HG02973 (cell line): Measurements from ENCODE around the gene GPATCH8.
"Not testable (repeated sequence)": the region's sequence is repeated elsewhere in the genome, so short reads cannot be mapped to it uniquely, and the experiment has no call there.

Experiments used
- ATAC-seq: cut with Tn5 transposase; IDR thresholded peaks from one replicate; pipeline ENCODE4 v1.9.1; 2021; ENCODE audit warnings: moderate library complexity; ENCODE audit not compliant: unreplicated experiment

Gene GPATCH8

DNA sequence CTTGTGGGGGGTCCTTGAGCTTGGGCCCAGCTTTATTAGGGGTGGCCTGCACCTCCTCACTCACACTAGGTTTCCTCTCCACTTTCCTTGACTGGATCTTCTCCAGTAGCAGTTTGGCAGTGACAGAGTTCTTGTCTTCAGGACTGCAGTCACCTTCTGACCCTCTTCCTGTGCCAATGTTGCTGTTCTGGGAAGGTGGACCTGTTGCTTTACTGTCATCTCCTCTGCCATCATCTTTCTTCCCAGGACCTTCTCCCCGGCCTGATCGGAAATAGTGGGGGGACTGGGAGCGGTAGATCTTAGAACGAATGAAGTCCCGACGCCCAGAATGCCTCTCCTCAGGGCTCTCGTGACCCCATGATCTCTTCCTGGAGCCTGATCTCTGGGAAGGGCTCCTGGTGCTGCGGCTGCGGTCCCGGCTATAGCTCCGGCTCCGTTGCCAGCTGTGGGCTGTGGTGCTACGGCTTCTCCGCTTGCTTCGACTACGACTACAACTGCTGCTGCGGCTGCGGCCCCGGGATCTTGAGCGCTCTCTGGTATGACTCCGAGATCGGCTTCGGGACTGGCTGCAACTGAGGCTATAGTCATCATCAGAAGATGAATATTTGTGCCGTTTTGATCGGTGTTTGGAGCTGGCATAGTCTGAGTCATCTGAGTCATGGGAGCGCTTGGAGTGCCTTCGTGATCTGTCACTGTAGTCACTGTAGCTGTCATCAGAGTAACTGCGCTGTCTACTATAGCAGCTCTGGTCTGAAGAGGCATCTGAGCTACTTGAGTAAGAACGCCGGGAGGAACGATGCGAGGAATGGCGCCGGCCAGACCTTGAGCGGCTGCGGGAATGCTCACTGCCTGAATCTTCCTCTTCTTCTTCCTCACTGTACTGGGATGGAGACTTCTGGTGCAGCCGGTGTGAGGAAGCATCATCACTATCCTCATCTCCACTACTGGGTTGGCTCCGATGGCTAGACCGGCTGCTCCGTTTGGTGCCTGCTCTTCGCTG lies 104.2 kb downstream of the GPATCH8 start:
- ATAC-seq = no peak

DNA sequence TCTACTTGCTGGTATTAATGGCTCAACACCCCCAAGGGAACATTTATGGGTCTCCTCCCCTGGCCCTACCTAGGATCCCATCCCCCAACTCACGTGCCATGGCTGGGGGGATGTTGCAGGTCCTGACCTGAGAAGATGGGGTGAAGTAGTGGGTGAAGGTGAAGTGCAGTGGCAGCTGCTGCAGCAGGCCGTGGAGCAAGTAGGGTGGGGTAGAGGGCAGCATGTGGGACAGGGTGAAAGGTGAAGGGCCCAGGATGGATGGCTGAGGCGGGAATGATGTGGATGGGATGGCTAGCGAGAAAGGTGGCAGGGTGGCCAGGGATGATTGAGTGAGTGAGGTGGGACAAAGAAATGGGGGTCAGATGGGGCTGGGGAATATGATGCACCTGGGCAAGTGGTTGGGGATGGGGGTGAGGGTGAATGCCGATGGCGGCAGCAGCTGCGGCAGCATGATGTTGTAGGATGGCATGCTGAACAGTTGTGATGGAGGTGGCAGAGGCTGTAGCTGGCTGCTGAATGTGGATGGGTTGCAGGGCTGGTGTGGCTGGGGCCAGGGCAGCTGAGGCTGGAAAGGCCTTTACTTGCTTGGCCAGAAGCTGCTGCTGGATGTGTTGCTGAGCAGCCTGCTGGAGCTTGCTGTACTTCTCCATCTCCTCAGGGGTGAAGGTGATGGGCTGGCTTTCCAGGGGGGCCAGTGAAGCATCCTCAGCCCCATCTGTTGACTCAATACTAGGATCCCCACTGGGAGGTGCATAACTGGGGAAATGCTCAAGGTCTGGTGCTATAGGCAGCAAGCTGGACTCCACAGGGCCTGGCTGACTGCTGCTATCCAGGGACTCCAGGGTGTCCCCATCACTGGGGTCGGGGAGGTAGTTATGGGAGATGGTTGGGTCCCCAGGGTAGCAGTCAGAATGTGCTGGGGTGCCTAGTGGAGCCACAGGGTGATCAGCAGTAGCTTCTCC lies 105.4 kb downstream of the GPATCH8 start:
- no peak for ATAC-seq

DNA sequence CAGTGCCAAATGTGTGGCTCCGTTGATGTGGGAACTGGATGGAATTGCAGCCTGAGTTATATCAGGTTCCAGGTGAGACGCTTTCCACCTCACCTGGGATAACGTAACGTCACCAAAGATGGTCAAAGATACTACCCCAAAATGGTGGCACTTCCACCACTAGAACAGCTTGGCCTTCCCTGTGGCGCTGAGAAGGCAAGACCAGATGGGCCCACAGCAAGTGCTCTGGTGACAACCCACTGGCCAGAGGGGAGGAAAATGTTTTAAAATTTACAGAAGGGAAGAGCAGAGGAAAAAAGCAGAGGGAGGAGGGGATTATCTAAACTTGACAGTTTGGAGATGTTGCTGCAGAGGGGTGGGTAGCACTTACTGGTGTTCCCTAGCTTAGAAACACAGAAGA lies 106.3 kb downstream of the GPATCH8 start:
- ATAC-seq = no peak

DNA sequence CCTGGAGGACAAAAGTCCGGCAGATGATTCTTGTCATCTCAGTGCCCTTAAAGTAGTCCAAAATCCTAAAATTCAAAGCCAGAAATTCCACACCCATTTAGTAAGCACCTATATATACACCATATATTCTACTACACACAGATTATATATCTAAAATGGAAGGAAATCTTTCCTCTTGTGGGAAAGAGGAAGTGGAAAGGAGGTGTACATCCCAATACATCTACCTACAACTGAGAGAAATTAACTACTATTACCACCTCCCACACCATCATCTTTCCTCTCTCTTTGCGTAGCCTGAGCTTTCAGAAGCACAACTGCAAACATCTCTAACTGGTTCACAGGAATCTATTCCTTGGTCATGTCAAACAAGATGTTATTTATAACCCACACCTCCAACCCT lies 108.4 kb downstream of the GPATCH8 start:
- no peak for ATAC-seq

GRCh38 chr17:44394112-44394511 lies 109.1 kb downstream of the GPATCH8 start:
- ATAC-seq = not testable (repeated sequence)

- no peak for ATAC-seq
These were observed 112.8 kb downstream of the GPATCH8 start for GRCh38 chr17:44390250-44390870.

- ATAC-seq = no peak
These were observed 113.4 kb downstream of the GPATCH8 start for GRCh38 chr17:44389723-44390202.

DNA sequence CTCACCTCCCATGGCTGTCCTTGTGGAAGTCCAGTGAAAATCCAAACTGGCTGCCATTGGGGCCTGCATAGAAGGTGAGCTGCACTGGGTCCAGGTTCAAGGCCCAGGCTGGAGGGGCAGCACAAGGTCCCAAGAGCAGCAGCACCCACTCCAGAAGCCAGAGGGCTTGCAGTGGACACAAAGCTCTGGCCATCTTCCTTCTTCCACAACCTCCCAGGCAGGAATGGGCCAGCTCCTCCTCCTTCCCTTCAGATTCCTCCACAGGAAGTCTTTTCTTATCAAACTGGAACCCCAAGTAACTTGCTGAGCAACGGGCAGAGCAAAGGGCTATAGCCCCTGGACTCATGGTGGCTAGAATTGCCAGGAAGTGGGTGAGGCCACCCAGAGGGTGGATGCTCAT lies 113.9 kb downstream of the GPATCH8 start, which contains the start of gene ITGA2B:
TSS of gene ITGA2B (minus strand) at position 369 of the 400 bp plus-strand sequence. CDS start at position 193, 176 bp downstream.
- ATAC-seq = no peak

GRCh38 chr17:44387804-44388203 lies 115.4 kb downstream of the GPATCH8 start:
- ATAC-seq = no peak

GRCh38 chr17:44386182-44386525 lies 117.1 kb downstream of the GPATCH8 start:
- no peak for ATAC-seq

GRCh38 chr17:44385287-44386181 lies 117.7 kb downstream of the GPATCH8 start:
- peak; percentile 64 for ATAC-seq

- ATAC-seq = no peak
These were observed 118.4 kb downstream of the GPATCH8 start for GRCh38 chr17:44384823-44385286.

DNA sequence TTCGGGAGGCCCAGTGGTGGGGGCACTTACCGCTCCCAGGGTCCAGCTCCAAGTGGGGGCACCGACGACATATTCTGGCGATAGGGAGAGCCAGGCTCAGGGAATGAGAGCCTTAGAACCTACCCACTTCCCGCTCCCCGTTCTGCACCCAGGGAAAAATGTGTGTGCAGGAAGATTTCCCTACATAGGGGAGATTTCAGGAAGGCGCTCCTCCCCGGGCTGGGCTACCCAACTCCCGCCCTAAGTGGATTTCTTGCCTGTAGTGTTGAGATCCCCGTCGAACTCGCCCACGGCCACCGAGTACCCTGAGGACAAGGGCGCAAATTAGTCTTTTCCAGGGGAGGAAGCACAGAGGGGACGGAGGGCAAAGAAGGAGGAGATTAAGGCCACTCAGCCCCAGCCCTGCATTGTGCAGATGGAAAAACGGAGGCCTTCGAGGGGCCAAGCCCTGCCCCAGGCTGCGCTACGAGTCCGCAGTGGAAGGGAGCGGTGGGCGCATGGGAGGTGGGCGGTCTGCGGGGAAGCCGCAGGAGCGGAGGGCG lies 118.9 kb downstream of the GPATCH8 start:
- no peak for ATAC-seq

DNA sequence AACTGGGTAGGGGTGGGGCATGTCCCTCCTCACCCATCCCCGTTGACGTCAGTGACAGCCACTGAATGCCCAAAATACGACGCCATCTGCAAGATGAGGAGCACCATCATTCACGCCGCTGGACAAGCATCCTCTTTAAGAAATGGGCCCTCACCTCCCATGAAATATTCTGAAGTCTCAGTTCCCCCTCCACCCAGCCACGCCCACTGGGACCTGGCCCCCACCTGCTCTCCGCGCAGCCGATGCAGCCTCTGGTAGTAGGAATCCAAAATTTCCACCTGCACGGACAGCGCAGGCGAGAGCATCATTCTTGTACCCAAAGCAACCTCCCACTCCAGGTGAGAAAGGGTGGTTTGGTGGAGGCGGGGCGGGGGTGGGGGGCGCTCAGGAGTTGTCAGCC lies 119.3 kb downstream of the GPATCH8 start:
- ATAC-seq = no peak

DNA sequence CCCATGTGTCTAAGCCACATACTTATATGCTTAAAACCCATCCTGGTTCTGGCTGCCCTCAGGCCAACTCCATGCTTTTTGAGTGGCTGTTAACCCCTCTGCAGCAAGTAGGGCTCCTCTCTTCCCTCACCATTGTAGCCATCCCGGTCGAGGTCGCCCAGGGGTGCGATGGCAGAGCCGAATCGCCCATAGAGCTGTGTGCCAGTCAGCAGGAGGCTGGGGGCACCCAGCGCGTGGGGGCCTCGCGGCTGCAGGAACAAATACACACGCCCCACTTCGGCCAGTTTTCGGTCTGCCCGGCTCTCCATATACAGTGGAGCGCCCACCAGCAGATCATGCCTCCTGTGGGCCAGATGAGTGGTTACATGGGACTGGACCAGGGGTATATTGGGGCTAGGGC lies 119.8 kb downstream of the GPATCH8 start:
- no peak for ATAC-seq

- no peak for ATAC-seq
These were observed 120.3 kb downstream of the GPATCH8 start for GRCh38 chr17:44382917-44383316.

DNA sequence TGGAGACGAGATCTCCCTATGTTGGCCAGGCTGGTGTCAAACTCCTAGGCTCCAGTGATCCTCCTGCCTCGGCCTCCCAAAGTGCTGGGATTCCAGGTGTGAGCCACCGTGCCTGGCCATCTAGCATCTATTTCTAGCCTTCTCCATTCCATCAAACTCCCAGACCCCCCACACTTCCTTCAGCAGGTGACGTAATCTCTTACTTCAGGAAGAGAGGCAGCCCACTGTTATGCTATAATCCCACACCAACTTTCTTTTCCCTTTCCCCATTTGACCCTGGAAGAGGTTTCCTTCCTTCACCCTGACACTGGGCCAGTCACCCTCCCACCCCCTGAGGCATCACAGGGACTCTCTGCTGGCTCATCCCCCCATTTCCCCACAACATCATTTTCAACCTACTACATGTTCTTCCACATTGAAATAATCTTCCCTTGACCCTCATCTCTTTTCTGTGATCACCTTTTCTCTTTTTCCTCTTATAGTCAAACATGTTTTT lies 121.3 kb downstream of the GPATCH8 start:
- ATAC-seq = no peak

DNA sequence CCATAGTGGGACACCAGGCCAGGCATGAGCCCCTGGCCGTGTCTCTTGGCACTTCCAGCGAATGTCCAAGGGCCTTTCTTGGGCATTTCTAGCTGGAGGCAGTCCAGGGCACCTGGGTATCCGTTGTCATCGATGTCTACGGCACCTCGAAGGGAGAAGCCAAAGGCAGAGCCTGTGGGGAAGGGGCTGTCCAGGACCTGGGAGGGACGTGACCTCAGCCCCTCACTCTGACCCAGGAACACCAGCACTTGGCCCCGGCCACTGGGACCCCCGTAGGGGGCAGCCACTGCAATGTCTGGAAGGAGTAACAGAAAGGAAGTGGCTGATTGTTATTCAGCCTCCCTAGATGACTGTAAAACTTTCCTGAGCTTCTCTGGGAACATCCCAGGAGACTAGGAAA lies 122.4 kb downstream of the GPATCH8 start:
- ATAC-seq = no peak

- ATAC-seq = no peak
These were observed 123.3 kb downstream of the GPATCH8 start for GRCh38 chr17:44379887-44380286.
